HepG2 (cell line): ENCODE measurements around the gene OTUD7B. TPM values are rescaled to one million over a fixed set of nuclear protein-coding genes. Genes with fewer than 3 reads are reported as not detected.

Experiments
- DMTF1 ChIP-seq: sonication (generic); formaldehyde crosslinking; IDR thresholded peaks from 2 replicates; pipeline ENCODE4 v1.4.0; 2020; ENCODE audit warnings: mild to moderate bottlenecking, missing genetic modification reagents
- ETS1 ChIP-seq: sonication (generic); formaldehyde crosslinking; IDR thresholded peaks from 2 replicates; pipeline ENCODE4 v1.4.0; 2020; ENCODE audit warnings: missing genetic modification reagents
- FOXP1 ChIP-seq, 2 experiments: fragments of 450-650 bp in 1 of 2; IDR thresholded peaks; 2 replicates each; pipeline ENCODE4 v1.6.1; 2017 to 2018; ENCODE audit warnings: antibody characterized with exemption in 1 of 2
- HIVEP1 ChIP-seq: sonication (generic); formaldehyde crosslinking; IDR thresholded peaks from 2 replicates; pipeline ENCODE4 v1.4.0; 2020; ENCODE audit warnings: mild to moderate bottlenecking, missing genetic modification reagents
- IKZF5 ChIP-seq: IDR thresholded peaks from 2 replicates; pipeline ENCODE4 v1.6.1; 2018; ENCODE audit warnings: missing genetic modification reagents, mild to moderate bottlenecking, missing compliant biosample characterization
- IRX3 ChIP-seq: sonication (generic); formaldehyde crosslinking; IDR thresholded peaks from 2 replicates; pipeline ENCODE4 v1.8.1; 2023; ENCODE audit warnings: mild to moderate bottlenecking, low read depth, missing genetic modification reagents, borderline replicate concordance
- KAT2B ChIP-seq: fragments of 150-350 bp; IDR thresholded peaks from 2 replicates; pipeline ENCODE4 v1.6.1; 2014; ENCODE audit warnings: low read depth, low read length, borderline replicate concordance
- KLF9 ChIP-seq: IDR thresholded peaks from 2 replicates; pipeline ENCODE4 v1.6.1; 2016; ENCODE audit warnings: low read depth
- MED8 ChIP-seq: sonication (generic); formaldehyde crosslinking; IDR thresholded peaks from 2 replicates; pipeline ENCODE4 v1.8.1; 2023; ENCODE audit warnings: mild to moderate bottlenecking, missing genetic modification reagents; ENCODE audit not compliant: insufficient replicate concordance
- PCBP1 ChIP-seq: fragments of 200-400 bp; formaldehyde crosslinking; IDR thresholded peaks from 2 replicates; pipeline ENCODE4 v1.6.1; 2017; ENCODE audit warnings: mild to moderate bottlenecking, low read depth, low read length, borderline replicate concordance
- RXRB ChIP-seq: IDR thresholded peaks from 2 replicates; pipeline ENCODE4 v1.6.1; 2016; ENCODE audit warnings: borderline replicate concordance, missing genetic modification reagents, missing compliant biosample characterization
- SIN3B ChIP-seq: fragments of 150-350 bp; IDR thresholded peaks from 2 replicates; pipeline ENCODE4 v1.6.1; 2014; ENCODE audit warnings: low read length
- ZHX2 ChIP-seq, 2 experiments: sonication (generic) in 1 of 2; formaldehyde crosslinking in 1 of 2; IDR thresholded peaks; 2 replicates each; pipeline versions ENCODE4 v1.6.1 to v1.9.0; 2014 to 2022; ENCODE audit warnings: antibody characterized with exemption in 1 of 2, borderline replicate concordance in 1 of 2, inconsistent platforms in 1 of 2, low read depth in 1 of 2, missing genetic modification reagents in 1 of 2
- ZMYM4 ChIP-seq: sonication (generic); formaldehyde crosslinking; IDR thresholded peaks from 2 replicates; pipeline ENCODE4 v1.8.1; 2023; ENCODE audit warnings: mild to moderate bottlenecking, missing genetic modification reagents
- ZNF564 ChIP-seq: sonication (generic); formaldehyde crosslinking; IDR thresholded peaks from 2 replicates; pipeline ENCODE4 v1.8.1; 2023; ENCODE audit warnings: mild to moderate bottlenecking, missing genetic modification reagents
- ZNF614 ChIP-seq: IDR thresholded peaks from 2 replicates; pipeline ENCODE4 v1.6.1; 2018; ENCODE audit warnings: missing biosample characterization, missing genetic modification reagents, inconsistent platforms, borderline replicate concordance
- ZNF749 ChIP-seq: sonication (generic); formaldehyde crosslinking; IDR thresholded peaks from 2 replicates; pipeline ENCODE4 v1.8.0; 2022; ENCODE audit warnings: mild to moderate bottlenecking, missing genetic modification reagents, moderate library complexity, borderline replicate concordance
- polyA plus RNA-seq, 8 experiments: library from polyadenylated mRNA; depleted of rRNA in 3 of 8; stranded (reverse) in 7 of 8; unstranded in 1 of 8; fragments of >200 nt; fragmentation: Illumina TruSeq in 4 of 8; extraction: Trizol in 4 of 8; gene quantifications; 2 replicates each; pipeline versions ENCODE4 v1.2.1 to v1.2.3, GENCODE V29; 2011 to 2016; ENCODE audit warnings: low read depth in 4 of 8, missing spikeins in 1 of 8, mixed read lengths in 1 of 8; ENCODE audit not compliant: insufficient read depth in 1 of 8
- total RNA-seq, 5 experiments: library from RNA; depleted of rRNA; stranded (reverse); fragments of >200 nt; fragmentation: Illumina TruSeq; extraction: Trizol; gene quantifications; 2 replicates each; pipeline ENCODE4 v1.2.3, GENCODE V29; 2016; ENCODE audit warnings: low read depth in 1 of 5

The OTUD7B gene
- total and polyA plus RNA-seq, 2 of the 13 experiments (the other 11 are each of a cell fraction or from before 2014, with no cell fraction given): 5.1 to 11.2 TPM

- peak; percentile 87 for TF ChIP-seq ZHX2 (IDR thresholded peaks at IDR 0.05; ENCODE audit: low read depth)
- no peak for TF ChIP-seq ZHX2 (CRISPR knock-in tag; IDR thresholded peaks at IDR 0.05; ENCODE audit: borderline replicate concordance)
- peak; percentile 57; the same call in 1 of the 2 replicates for TF ChIP-seq IKZF5 (CRISPR knock-in tag)
- TF ChIP-seq ZNF749 (CRISPR knock-in tag): 0 out of 2 replicates have a peak, but pooled peaks have one; percentile 68
- peak; percentile 47; the same call in 1 of the 2 replicates for TF ChIP-seq RXRB (CRISPR knock-in tag)
- no peak for TF ChIP-seq IRX3 (CRISPR knock-in tag)
- peak; percentile 80 for TF ChIP-seq ZNF614 (CRISPR knock-in tag)
- no peak for TF ChIP-seq ZNF564 (CRISPR knock-in tag)
- TF ChIP-seq FOXP1 (IDR thresholded peaks at IDR 0.05): no peak
- no peak for TF ChIP-seq FOXP1 (CRISPR knock-in tag; IDR thresholded peaks at IDR 0.05)
- peak; percentile 92; the same call in 1 of the 2 replicates for TF ChIP-seq PCBP1
- peak; percentile 55; the same call in 1 of the 2 replicates for TF ChIP-seq KLF9 (CRISPR knock-in tag)
- no peak; the same call in 1 of the 2 replicates for TF ChIP-seq HIVEP1 (CRISPR knock-in tag)
- peak; percentile 83 for TF ChIP-seq ZMYM4 (CRISPR knock-in tag)
- no peak for TF ChIP-seq MED8
- no peak for TF ChIP-seq ETS1 (CRISPR knock-in tag)
- TF ChIP-seq KAT2B: no peak
- TF ChIP-seq DMTF1: no peak
- TF ChIP-seq SIN3B: peak; percentile 53
These were observed 82.7 kb downstream of the OTUD7B start, which contains the start of gene SF3B4 (continued) for GRCh38 chr1:149927563-149928400.
